ENCODE results near the gene KATNBL1.

- TF ChIP-seq ATF3 (IDR thresholded peaks at IDR 0.05): no peak
- TF ChIP-seq MAX (IDR thresholded peaks at IDR 0.05): no peak
- no peak for TF ChIP-seq CTCF (IDR thresholded peaks at IDR 0.05; ENCODE audit: low read depth, low read length, missing input control)
- TF ChIP-seq RAD21 (IDR thresholded peaks at IDR 0.05): no peak
- no peak for TF ChIP-seq TAF1 (conservative IDR thresholded peaks at IDR 0.05)
- no peak for TF ChIP-seq SP1 (IDR thresholded peaks at IDR 0.05)
- no peak for TF ChIP-seq REST (IDR thresholded peaks at IDR 0.05)
- no peak for TF ChIP-seq YY1 (IDR thresholded peaks at IDR 0.05)
- no peak for TF ChIP-seq NR2F2 (IDR thresholded peaks at IDR 0.05)
- no peak for TF ChIP-seq ZBTB33 (IDR thresholded peaks at IDR 0.05)
- TF ChIP-seq JUND (IDR thresholded peaks at IDR 0.05): no peak
- no peak for TF ChIP-seq RXRA (IDR thresholded peaks at IDR 0.05)
- no peak for TF ChIP-seq GABPA (IDR thresholded peaks at IDR 0.05 in 1 of 2, conservative IDR thresholded peaks at IDR 0.05 in 1 of 2)
- TF ChIP-seq FOXA2 (IDR thresholded peaks at IDR 0.05): no peak
These were observed 81.0 kb downstream of the KATNBL1 start for GRCh38 chr15:34128898-34129297.
